Osteoblast (primary cell): ENCODE results near the gene C2CD5. TPM values are rescaled to one million over a fixed set of nuclear protein-coding genes. Genes with fewer than 3 reads are reported as not detected.

ENCODE experiments used
- DNase-seq: peaks from one replicate; pipeline ENCODE4 v3.0.0; 2011; ENCODE audit warnings: low spot score, mixed read lengths; ENCODE audit not compliant: insufficient read length; ENCODE audit errors: missing footprints
- H2AFZ ChIP-seq: 2 replicates; pipeline ENCODE4 v1.6.0; 2011; ENCODE audit warnings: mild to moderate bottlenecking, low read length
- H3K27ac ChIP-seq: 2 replicates; pipeline ENCODE4 v1.5.1; 2011; ENCODE audit warnings: mild to moderate bottlenecking, low read depth, low read length, moderate library complexity
- H3K27me3 ChIP-seq: 2 replicates; pipeline ENCODE4 v1.6.0; 2012; ENCODE audit warnings: mild to moderate bottlenecking, control low read depth, inconsistent platforms, low read length, moderate library complexity; ENCODE audit not compliant: insufficient read depth
- H3K36me3 ChIP-seq: 2 replicates; pipeline ENCODE4 v1.5.1; 2011; ENCODE audit warnings: mild to moderate bottlenecking, low read length, control low read depth, moderate library complexity; ENCODE audit not compliant: insufficient read depth
- H3K4me1 ChIP-seq: 2 replicates; pipeline ENCODE4 v1.5.1; 2011; ENCODE audit warnings: mild to moderate bottlenecking, low read length, control low read depth, moderate library complexity; ENCODE audit not compliant: insufficient read depth
- H3K4me2 ChIP-seq: 2 replicates; pipeline ENCODE4 v1.6.0; 2011; ENCODE audit warnings: mild to moderate bottlenecking, low read length; ENCODE audit not compliant: insufficient read depth
- H3K4me3 ChIP-seq: fragments of 200-600 bp; sonication (generic); 3 replicates; pipeline ENCODE4 v1.5.1; 2012; ENCODE audit warnings: mild to moderate bottlenecking, low read length, inconsistent platforms; ENCODE audit not compliant: insufficient read depth
- H3K79me2 ChIP-seq: 2 replicates; pipeline ENCODE4 v1.6.0; 2012; ENCODE audit warnings: mild to moderate bottlenecking, low read length, control low read depth, inconsistent platforms; ENCODE audit not compliant: insufficient read depth
- H3K9me3 ChIP-seq: 2 replicates; pipeline ENCODE4 v1.5.1; 2011; ENCODE audit warnings: low read depth, low read length, control low read depth
- H4K20me1 ChIP-seq: 2 replicates; pipeline ENCODE4 v1.6.0; 2012; ENCODE audit warnings: mild to moderate bottlenecking, low read length, control low read depth; ENCODE audit not compliant: insufficient read depth
- total RNA-seq: library from RNA; depleted of rRNA; stranded (reverse); fragments of >200 nt; gene quantifications from 2 replicates; pipeline ENCODE4 v1.2.3, GENCODE V29; 2012
- TF ChIP-seq, protein P1 (sequence below): IDR thresholded peaks from 2 replicates; pipeline ENCODE4 v1.5.1; 2011; ENCODE audit warnings: mild to moderate bottlenecking, low read depth, low read length, moderate library complexity; ENCODE audit errors: extremely low read depth

C2CD5 gene
- total RNA-seq, 1 donor, result 22.1 TPM

DNA sequence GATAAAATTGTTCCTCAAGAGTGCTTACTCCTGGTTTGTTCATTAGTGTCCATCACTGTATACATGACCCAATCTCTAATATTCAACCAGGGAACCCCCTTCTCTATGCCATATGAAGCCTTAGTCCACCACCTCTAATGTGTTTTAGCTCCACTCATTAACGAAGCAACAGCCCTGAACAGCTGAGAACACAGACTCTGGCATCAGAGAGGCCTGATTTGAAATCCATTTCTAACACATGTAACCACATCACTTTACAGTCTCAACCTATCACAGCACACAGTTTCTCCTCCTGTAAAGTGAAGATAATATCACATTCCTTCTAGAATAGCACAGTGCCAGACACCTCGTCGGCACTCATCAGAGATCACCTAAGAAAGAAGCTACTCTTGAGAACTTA is 64.3 kb downstream of the C2CD5 start:
- no peaks in the 10 kb centered on the region for H4K20me1 ChIP-seq
- peak overlapping the region; percentile 37 for H3K27ac ChIP-seq
- no peak for DNase-seq
- H3K4me3 ChIP-seq, result no peak overlapping the region
- H3K9me3 ChIP-seq, result no peaks in the 10 kb centered on the region
- H3K4me1 ChIP-seq, result peaks cover 26% of the 10 kb centered on the region
- H2AFZ ChIP-seq, result no peak overlapping the region
- H3K27me3 ChIP-seq, result no peaks in the 10 kb centered on the region
- TF ChIP-seq, protein P1, sequence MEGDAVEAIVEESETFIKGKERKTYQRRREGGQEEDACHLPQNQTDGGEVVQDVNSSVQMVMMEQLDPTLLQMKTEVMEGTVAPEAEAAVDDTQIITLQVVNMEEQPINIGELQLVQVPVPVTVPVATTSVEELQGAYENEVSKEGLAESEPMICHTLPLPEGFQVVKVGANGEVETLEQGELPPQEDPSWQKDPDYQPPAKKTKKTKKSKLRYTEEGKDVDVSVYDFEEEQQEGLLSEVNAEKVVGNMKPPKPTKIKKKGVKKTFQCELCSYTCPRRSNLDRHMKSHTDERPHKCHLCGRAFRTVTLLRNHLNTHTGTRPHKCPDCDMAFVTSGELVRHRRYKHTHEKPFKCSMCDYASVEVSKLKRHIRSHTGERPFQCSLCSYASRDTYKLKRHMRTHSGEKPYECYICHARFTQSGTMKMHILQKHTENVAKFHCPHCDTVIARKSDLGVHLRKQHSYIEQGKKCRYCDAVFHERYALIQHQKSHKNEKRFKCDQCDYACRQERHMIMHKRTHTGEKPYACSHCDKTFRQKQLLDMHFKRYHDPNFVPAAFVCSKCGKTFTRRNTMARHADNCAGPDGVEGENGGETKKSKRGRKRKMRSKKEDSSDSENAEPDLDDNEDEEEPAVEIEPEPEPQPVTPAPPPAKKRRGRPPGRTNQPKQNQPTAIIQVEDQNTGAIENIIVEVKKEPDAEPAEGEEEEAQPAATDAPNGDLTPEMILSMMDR, result no peak
- no peaks in the 10 kb centered on the region for H3K79me2 ChIP-seq
- H3K36me3 ChIP-seq, result peaks cover 16% of the 10 kb centered on the region
- H3K4me2 ChIP-seq, result no peak overlapping the region

DNA sequence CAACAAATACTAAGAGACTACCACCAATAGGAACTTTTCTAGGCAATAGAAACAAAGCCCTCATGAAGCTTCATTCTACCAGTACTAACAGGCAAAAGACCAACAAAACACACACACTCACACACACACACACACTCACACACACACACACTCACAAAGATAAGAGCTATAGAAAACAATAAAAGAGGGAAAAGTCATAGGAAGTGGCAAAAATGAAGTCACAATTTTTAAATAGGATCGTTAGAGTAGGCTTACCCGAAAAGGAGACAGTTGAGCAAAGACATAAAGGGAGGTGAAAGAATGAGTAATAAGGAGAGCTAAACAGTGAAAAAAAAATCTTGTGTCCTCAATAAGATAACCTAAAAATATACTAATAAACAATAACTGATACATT is 66.5 kb downstream of the C2CD5 start:
- DNase-seq, result peak; percentile 17
- Histone ChIP-seq H2AFZ (peak overlapping the region; percentile 42), H3K27ac (peak overlapping the region; percentile 77), H3K4me1 (peaks cover 26% of the 10 kb centered on the region), H3K79me2 (no peaks in the 10 kb centered on the region), H3K36me3 (peaks cover 6% of the 10 kb centered on the region), H3K4me2 (peak overlapping the region; percentile 47), H3K27me3 (no peaks in the 10 kb centered on the region), H3K4me3 (peak overlapping the region; percentile 30), H3K9me3 (no peaks in the 10 kb centered on the region), H4K20me1 (no peaks in the 10 kb centered on the region)
- TF ChIP-seq, protein P1, result no peak

GRCh38 chr12:22477166-22477893 is 67.0 kb downstream of the C2CD5 start:
- H2AFZ ChIP-seq, result peak overlapping the region; percentile 42
- H3K4me3 ChIP-seq, result peak overlapping the region; percentile 30
- H3K79me2 ChIP-seq, result no peaks in the 10 kb centered on the region
- H3K4me1 ChIP-seq, result peaks cover 26% of the 10 kb centered on the region
- peak overlapping the region; percentile 77 for H3K27ac ChIP-seq
- DNase-seq, result no peak
- no peaks in the 10 kb centered on the region for H3K9me3 ChIP-seq
- H3K27me3 ChIP-seq, result no peaks in the 10 kb centered on the region
- H4K20me1 ChIP-seq, result no peaks in the 10 kb centered on the region
- peaks cover 6% of the 10 kb centered on the region for H3K36me3 ChIP-seq
- TF ChIP-seq, protein P1, result no peak
- peak overlapping the region; percentile 47 for H3K4me2 ChIP-seq

DNA sequence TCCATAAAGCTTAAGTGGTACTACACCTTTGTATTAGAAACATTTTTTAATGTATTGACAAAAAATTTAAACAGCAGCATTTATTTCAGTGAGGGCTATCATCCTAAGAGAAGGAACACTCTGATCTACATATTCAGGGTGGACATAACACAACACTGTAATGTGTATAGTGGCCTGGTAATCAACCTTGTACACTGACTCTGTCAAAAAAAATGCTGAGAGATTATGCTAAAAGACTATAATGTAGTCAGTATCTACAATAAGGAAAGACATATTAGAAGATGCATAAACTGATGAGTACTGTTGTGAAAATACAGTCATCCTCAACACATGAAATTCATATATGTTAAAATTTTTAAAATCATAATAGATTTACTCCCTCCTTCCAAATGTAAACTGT is 68.2 kb downstream of the C2CD5 start:
- no peaks in the 10 kb centered on the region for H3K9me3 ChIP-seq

More for the DNA sequence above, 68.2 kb downstream of the C2CD5 start:
- Histone ChIP-seq H3K27me3 (no peaks in the 10 kb centered on the region), H3K79me2 (no peaks in the 10 kb centered on the region), H3K4me3 (no peak overlapping the region), H3K4me1 (peaks cover 26% of the 10 kb centered on the region), H2AFZ (no peak overlapping the region), H4K20me1 (no peaks in the 10 kb centered on the region), H3K36me3 (no peaks in the 10 kb centered on the region), H3K27ac (no peak overlapping the region), H3K4me2 (no peak overlapping the region)
- TF ChIP-seq, protein P1, result no peak
- DNase-seq, result no peak
